GM11168 (cell line): ENCODE measurements around the gene WWC2.

Source experiments
- in situ Hi-C: fragments of 300-500 bp; cut with MboI; formaldehyde crosslinking; loops from one replicate; pipeline ENCODE4 v1.12.0; 2022; ENCODE audit warnings: low sequenced_read_pairs; ENCODE audit not compliant: unreplicated experiment

WWC2 gene

DNA sequence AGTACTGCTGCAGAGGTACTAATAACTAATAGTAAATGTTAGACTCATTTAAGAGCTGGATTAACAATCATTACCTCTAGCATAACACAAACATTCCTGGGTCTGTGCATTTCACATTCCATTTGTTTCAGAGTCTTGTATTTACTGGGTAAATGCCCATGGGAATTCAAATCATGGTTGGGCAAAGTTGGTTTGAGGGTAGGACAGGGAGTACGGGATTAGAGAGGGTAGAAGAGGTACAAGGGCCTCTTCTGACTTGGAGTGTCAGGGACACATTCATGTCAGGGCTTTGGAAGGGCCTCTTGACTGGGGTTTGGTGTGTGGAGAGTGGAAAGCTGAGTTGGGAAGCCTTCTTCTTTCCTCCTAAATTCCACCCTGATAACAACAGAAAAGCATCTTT is 65.9 kb downstream of the WWC2 start:
- in situ Hi-C loops: no loop called here

DNA sequence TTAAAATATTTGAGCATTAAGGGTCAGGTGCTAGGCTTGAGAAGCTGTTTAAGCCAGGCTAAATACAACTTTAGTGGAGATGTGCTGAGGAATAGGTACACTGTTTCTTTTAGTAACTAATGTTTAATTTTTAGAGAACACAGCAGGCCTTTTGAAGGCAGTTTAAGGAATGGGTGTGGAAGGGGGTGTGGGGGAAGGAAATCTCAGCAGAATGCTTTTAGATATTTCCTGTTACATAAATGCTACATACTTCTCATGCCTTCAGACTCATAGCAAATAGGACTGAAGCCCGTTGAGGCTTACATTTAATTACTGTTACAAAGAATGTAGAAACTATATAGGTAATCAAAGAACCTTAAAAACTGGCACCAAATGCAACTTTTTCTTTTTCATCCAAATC is 66.3 kb downstream of the WWC2 start:
- in situ Hi-C loops: no loop called here

DNA sequence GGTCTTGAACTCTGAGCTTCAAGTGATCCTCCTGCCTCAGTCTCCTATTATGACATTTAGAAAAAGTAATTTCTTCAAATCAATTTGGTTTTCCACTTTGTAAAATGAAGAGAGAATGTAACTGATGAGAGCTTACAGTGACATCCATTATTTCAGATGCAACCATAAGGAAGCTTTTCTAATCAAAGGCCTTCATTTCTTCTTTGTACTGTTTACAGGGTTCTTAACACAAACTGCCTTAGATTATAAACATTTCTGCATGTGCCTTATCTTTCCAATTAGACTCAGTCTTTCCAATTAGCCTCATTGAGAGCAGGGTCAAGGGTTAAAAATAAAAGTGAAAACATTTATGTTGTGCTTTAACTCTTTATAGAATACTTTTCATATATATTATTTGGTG is 71.8 kb downstream of the WWC2 start:
- in situ Hi-C loops: no loop called here

DNA sequence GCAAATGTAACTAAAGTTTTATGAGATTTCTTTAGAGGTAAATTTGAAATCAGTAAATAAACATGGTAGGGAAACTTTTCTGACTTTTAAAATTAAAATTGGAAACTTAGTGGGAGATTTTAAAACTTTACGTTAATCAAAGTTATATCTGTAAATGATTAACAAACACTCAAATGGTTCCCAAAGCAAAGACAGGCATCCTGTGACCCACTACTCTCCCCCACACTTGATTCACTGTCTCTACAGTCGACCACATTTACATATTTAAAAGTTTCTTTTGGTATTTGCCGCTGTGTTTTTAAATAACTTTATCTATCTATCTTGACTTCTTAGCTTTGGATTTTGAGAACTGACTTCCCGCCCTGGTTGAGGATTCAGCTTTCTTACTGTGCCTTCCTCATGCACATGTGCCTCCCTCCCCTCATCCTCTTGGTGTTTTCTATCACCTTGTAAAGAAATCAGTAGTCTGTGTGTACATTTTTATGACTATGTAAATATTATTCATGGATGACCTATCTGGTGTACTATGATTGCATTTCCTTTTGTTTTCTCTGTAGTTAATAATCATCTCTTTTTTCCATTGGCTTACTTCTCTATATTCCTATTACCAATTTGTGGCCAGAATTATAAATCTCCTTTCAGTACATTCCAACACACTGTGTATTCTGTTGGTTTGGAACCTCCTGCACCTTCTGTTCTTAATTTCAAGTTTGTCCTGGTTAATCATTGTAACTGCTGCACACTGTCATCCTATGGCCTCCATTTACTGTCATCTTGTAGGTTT is 72.6 kb downstream of the WWC2 start:
- in situ Hi-C loops: no loop called here

DNA sequence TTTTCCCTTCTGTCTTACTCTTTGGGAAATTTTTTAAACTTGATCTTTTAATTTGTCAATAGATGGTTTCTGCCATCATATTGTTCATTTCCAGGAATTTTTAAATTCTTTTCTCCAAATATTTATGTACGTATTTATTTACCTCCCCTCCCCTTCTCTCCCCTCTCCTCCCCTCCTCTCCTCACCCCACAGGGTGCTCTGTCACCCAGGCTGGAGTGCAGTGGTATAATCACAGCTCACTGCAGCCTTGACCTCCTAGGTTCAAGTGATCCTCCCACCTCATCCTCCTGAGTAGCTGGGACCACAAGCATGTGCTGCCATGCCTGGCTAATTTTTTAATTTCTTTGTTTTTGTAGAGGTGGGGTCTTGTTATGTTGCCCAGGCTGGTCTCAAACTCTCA is 73.8 kb downstream of the WWC2 start:
- in situ Hi-C loops: no loop called here

DNA sequence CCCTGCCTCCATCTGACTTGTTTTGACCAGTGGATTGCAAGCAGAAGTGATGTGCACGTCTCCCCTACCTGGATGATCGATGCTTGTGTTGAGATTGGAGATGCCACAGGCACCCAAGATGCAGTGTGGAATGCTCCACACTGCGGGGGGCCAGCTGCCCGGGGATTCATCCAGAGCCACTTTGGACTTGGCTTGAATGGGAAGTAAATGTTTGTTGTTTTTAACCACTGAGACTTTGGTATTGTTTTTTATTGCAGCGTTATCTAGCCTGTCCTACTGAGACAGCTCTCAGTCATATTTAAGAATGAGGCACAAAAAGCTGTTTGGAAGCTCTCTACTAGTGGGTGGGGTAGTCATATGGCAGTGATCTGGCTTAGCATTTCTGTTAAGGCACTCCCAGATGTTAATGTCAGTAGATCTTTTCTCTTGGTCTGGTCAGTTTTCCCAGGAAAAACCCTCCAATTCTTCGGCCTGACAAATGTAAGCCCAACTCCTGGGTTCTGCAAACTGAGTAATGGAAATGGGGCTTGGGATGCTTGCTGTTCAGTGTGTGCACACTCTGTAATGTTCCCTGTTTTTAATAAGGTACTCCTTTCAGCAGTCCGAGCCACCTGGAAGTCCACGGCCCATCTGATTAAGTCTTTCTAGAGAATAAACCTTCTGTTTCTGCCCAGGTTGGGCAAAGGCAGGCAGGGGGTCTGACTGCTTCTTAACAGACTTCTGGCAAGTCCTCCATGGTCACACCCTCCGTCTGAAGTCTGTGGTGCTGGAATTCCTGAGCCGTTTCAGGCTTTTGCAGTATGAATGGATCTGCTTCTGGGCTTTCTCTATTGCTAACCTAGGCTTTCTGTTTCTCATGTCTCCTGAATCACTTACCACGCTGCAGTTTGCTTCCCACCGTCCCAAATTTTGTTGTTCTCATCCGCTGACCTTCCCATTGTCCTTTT is 74.8 kb downstream of the WWC2 start:
- in situ Hi-C loops: no loop called here

DNA sequence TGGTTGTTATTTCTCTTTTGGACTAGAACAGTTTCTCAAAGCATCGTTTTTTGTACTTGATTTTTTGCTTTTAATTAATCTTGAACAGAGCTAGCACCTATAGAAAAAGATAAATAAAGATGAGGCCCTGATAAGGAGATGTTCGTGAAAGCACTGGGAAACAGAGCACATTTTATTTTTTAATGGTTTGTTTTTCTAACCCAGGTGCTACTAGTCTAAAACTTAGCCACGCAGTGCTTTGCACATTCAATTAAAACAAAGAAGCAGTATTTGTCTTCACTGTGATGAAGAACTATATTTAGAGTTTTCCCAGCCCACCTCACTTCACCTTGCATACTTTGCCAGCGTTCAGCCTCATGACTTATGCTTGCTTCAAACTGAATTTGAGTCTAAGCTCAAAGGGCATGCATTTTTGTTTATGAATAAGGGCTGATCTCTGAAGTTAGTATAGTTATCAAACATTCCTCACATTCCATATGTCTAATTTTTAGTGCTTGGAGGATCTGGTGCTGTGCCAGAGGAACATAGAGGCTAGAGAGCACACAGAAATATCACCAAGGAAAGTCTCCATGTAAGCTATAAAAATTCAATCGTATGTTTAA is 76.7 kb downstream of the WWC2 start:
- in situ Hi-C loops: no loop called here

DNA sequence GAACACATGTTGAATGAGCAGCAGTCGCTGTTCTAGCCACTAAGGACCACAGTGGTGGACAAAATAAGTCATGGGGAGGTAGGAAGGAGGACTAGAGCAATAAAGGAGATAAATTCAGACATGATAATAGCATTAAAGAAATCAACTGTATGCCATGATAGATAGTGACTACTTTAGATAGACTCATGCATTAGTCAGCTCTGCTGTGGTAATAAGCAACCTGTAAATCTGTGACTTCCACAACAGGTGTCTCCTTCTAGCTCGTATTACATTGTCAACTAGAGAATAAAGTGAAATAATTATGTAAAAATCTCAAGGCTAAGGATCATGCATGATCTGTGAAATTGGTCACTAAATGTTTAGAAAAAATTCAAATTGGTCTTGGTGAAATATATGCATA is 77.9 kb downstream of the WWC2 start:
- in situ Hi-C loops: no loop called here

DNA sequence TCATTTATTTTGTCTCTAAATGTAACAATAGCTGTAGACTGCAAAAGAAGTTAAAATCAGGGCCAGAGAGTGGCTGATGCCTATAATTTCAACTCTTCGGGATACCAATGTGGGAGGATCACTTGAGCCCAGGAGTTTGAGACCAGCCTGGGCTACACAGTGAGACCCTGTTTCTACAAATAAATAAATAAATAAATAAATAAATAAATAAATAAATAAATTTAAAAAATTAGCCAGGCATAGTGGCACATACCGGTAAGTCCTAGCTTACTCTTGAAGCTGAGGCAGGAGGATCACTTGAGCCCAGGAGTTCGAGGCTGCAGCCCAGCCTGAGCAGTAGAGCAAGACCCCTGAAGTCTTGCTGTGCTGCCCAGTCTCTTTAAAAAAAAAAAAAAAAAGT is 79.1 kb downstream of the WWC2 start:
- in situ Hi-C loops: no loop called here

DNA sequence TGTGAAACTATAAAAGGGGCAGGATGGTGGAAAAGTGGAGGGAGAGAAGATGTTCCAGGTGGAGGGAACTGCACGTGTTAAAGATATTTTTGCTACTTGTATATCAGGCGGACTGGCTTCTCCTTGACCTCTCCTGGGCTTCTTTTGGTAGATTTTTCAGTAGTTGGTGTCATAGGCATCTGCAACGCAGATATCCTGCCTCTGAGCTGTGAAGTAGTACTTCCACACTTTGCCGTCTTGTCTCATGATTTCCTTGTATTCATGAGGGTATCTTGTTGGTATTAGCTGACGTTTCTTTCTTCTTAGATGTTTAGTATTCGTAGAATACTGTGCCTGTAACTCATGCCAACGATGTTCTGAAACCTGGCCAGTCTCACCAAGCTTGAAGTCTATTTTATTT is 81.0 kb downstream of the WWC2 start:
- in situ Hi-C loops: no loop called here

DNA sequence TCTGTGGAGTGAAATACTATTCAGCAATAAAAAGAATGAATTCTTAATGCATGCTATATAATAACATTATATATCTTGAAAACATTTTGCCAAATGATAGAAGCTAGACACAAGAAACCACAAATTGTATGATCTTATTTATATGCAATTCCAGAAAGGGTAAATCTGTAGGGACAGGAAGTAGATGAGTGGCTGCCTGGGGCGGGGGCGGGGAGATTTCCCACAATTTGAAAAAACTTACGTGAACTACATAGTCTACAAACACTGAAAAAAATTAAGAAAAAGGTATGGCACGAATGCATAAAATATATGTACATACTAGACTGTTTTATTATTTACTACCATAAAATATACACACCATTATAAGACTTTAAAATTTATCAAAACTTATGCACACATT is 81.6 kb downstream of the WWC2 start:
- in situ Hi-C loops: no loop called here

DNA sequence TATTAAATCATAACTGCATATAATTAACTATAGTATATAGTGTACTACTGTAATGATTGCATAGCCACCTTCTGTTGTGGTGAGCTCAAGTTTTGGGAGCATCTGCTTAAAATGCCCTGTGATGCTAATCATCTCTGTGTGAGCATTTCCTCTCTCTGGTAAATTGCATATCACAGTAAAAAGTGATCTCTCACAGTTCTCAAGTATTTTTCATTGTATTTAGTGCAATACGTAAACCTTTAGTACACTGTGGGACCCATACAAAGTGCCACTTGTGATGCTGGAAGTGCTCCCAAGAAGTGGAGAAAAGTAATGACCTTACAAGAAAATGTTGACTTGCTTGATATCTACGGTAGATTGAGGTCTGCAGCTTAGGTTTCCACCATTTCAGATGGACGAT is 82.0 kb downstream of the WWC2 start:
- in situ Hi-C loops: no loop called here

DNA sequence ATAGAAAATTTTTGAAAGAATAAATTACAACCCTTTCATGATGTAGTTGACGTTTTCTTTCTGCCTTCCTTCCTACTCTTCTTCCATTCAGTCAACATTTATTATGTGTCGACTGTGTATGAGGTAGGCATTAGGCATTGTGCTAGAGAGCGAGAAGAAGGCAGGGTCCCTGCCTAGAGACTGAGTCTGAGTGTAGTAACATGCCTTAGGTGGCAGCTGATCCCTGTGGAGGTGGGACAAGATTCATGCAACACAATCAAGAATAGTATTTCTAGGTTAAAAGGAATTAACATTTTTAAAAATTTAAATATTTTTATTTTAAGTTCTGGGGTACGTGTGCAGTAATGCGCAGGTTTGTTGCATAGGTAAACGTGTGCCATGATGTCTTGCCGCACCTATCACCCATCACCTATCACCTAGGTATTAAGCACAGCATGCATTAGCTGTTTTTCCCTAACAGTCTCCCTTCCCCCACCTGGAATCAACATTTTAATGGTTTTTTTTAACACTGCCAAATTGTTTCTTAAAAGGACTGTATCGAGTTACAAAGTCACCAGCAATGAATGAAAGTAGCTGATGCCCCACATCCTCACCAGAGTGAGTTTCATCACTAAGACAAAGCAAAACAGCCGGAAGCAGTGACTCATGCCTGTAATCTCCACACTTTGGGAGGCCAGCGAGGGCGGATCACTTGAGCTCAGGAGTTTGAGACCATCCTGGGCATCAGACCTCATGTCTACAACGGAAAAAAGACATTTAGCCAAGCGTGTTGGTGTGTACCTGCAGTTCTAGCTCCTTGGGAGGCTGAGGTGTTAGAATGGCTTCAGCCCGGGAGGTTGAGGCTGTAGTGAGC is 84.0 kb downstream of the WWC2 start:
- in situ Hi-C loops: no loop called here

DNA sequence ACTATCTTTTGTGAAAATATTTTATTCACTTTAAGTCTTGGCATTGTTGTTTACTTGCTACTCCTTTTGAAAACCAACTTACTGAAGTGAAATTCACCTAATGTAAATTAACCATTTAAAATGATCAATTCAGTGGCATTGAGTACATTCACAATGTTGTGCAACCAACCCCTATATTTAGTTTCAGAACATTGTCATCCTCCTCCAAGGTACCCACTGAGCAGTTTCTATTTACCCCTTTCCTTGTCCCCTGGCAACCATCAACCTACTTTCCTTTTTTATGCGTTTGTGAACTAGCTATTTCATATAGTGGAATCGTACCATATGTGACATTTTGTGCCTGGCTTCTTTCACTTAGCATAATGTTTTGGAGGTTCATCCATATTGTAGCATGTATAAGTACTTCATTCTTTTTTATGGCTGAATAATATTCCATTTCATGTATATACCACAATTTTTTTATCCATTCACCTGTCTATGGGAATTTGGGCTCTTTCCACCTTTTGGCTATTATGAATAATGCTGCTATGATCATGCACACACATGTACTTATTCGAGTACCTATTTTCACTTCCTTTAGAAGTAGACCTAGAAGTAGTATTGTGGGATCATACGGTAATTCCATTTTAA is 85.0 kb downstream of the WWC2 start:
- in situ Hi-C loops: no loop called here

DNA sequence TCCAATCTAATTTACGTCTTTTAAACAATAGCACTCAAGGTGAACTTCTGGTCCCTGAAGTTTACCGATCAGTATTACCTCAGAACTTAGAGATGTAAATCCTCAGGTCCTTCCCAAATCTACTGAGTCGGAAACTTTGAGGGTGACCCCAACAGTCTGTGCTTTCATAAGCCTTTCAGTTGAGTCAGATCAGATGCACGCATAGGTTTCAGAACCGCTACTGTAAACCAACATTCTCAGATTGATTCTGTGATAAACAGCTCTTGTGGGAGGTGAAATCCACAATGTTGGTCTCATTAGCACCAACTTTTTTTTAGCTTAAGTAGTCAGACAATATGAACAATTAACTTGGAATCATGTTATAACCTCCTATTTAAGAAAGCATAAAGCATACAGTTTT is 86.0 kb downstream of the WWC2 start:
- in situ Hi-C loops: no loop called here

DNA sequence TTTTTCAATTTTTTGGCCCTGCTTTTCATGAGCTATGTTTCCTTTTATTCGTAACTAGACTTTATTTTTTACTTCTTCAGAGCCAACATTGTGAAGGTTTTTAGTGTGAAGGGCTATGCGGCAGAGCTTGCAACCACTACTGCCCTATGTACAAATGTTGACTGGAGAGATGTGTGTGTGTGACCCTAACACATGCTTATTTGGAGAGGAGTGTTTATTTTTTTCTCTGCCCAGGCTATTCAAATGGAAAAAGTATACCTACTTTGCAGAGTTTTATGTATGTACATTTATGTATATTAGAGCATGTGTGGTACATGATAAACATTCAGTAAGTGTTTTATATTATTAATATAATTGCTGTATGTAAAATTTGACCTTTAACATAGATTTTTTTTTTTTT is 86.5 kb downstream of the WWC2 start:
- in situ Hi-C loops: no loop called here

DNA sequence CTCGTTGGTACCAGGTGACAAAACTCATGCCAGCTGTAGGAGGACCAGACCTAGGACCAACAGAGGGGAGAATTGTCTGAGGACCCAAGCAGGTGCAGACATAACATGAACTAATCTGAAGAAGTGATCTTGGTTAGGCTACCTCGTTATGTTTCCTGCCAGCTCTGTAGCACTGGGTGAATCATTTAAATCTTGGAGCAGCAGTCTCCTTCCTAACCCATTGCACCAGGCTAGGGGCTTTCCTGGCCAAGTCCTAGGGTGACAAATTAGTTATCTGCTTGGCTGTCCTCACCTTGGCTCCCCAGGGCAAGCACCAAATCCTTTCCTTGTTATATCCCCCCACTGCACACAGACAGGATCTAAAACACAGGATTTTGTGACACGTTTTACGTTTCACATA is 87.8 kb downstream of the WWC2 start:
- in situ Hi-C loops: no loop called here

DNA sequence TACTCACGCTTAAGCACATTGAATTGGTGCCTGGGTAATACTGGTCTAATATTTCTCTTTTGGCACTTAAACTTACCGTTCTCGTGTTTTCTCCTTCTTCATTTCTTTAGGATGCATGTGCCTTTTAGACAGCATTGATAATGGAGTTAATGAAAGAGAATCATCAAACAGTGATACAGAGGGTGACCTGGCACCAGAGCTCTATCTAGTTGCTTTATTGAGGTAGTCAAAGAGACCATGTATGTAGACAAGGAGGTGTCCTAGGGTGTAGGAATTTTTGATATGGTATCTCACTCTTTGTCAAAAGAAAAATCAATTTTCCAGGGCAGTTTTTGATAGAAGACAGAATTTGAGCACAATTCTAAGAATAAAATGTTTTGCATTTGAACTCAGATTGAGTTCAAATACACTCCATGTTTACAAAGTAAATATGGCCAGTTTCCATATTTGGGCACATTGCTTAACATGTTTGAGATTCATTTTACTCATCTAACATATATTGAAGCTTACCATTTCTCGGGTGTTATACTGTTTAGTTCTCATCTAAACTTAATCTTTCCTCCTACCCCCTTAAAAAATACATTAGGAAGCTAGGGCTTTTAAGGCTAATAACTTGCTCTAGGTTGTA is 92.0 kb downstream of the WWC2 start:
- in situ Hi-C loops: no loop called here

DNA sequence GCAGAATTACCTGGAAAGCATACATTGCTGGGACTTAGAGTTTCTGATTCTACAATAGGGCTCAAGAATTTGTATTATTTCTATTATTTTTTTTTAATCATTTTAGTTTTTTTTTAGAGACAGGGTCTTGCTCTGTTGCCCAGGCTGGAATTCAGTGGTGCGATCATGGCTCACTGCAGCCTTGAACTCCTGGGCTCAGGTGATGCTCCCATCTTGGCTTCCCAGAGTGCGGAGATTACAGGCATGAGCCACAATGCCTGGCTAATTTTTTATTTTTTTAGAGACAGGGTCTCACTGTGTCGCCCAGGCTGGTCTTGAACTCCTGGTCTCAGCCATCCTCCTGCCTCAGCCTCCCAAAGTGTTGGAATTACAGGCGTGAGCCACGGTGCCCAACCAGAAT is 92.6 kb downstream of the WWC2 start:
- in situ Hi-C loops: no loop called here
